Brain microvascular endothelial cell (primary cell): ENCODE results near the gene RBM4B.

Experiments
- DNase-seq: peaks from one replicate; pipeline ENCODE4 v3.0.0-alpha.2; 2020
- H3K27ac ChIP-seq: fragments of 250-450 bp; sonication (Bioruptor Pico); 2 replicates; pipeline ENCODE4 v1.5.1; 2020; ENCODE audit warnings: mild to moderate bottlenecking, moderate library complexity
- H3K27me3 ChIP-seq: fragments of 250-450 bp; sonication (Bioruptor Pico); replicated peaks from 2 replicates; pipeline ENCODE4 v1.5.1; 2020; ENCODE audit warnings: mild to moderate bottlenecking
- H3K36me3 ChIP-seq: fragments of 250-450 bp; sonication (Bioruptor Pico); replicated peaks from 2 replicates; pipeline ENCODE4 v1.5.1; 2020; ENCODE audit warnings: mild to moderate bottlenecking
- H3K4me3 ChIP-seq: 2 replicates; pipeline ENCODE4 v1.5.1; 2011; ENCODE audit warnings: low read depth, mild to moderate bottlenecking, control low read depth, low read length, moderate library complexity
- CTCF ChIP-seq: IDR thresholded peaks from 2 replicates; pipeline ENCODE4 v1.5.1; 2011; ENCODE audit warnings: low read depth, mild to moderate bottlenecking, moderate library complexity, low read length, control low read depth, inconsistent platforms; ENCODE audit errors: missing control alignments
- in situ Hi-C: cut with HindIII; loops from 2 replicates; pipeline ENCODE4 v1.10.0; 2017; ENCODE audit warnings: low sequenced_read_pairs, low pct_ligation_motif_present

RBM4B gene

DNA sequence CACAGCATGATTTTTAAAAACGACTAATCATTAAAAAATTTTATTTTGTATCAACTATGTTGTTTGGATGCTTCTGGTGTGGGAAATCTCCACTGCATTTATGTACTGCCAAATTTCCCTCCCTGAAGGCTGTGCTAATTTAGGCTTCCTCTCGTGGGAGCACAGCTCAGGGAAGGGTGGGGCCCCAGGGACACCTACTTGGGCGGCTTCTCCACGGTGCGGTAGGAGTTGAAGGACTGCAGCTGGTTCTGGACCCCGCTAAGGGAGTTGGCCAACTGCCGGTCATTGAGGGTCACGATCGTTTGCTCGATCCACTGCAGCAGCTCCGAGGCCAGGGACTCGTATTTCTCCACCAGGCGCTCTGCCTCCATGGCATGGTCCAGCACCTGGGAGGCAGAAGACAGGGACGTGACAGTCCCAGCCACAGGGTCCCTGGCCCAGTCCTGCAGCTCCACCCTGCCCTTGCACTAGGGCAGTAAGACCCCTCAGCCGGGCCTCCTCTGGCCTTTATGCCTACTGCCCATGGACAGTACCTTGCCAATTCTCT is 32.8 kb upstream of the RBM4B start:
- TF ChIP-seq CTCF, result no peak
- H3K4me3 ChIP-seq, result no peak overlapping the region
- no peak for DNase-seq
- no peaks in the 10 kb centered on the region for H3K27me3 ChIP-seq
- no peaks in the 10 kb centered on the region for H3K36me3 ChIP-seq
- H3K27ac ChIP-seq, result no peak overlapping the region
- in situ Hi-C loops, result no loop called here

DNA sequence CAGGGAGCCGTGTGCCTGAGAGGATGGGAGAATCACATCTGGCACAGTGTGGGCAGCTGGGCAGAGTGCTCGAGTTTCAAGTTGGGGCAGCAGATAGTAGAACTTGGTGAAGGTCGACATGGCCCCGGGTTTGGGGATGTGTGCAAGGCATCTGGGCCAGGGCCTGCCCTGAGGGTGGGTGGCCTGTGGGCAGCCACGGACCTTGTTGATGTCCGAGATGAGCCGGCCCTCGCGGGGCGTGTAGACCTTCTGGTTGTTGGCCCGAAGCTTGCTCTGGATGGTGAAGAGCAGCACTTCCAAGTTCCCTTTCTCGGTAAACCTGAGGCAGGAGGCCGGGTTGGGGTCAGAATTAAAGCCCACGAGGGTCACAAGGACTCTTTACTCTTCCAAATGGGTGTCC is 31.0 kb upstream of the RBM4B start:
- Histone ChIP-seq H3K27me3 (no peaks in the 10 kb centered on the region), H3K27ac (no peak overlapping the region), H3K36me3 (no peaks in the 10 kb centered on the region), H3K4me3 (no peak overlapping the region)
- TF ChIP-seq CTCF, result no peak
- DNase-seq, result no peak
- in situ Hi-C loops, result no loop called here

GRCh38 chr11:66708094-66708493 is 30.4 kb upstream of the RBM4B start:
- no peak for TF ChIP-seq CTCF
- in situ Hi-C loops, result no loop called here
- no peak overlapping the region for H3K4me3 ChIP-seq
- no peak for DNase-seq
- no peak overlapping the region for H3K27ac ChIP-seq
- H3K27me3 ChIP-seq, result no peaks in the 10 kb centered on the region
- H3K36me3 ChIP-seq, result no peaks in the 10 kb centered on the region

DNA sequence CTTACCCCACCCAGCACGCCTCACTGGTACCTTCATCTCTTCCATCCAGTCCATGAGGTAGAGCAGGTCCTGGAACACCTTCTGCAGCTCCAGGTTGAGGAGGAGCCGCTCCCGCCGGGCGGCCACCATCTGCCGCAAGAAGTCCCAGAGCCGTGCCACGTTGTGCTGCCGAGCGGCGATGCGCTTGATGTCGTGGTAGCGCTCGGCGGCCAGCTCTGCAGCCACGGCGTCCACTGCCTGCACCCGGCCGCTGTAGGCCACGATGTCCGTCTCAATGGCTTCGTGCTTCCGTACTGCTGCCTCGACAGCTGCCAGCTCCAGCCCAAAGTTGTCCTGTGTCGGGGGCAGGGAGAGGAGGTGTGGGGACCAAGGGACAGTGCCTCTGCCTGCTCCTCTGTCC is 29.8 kb upstream of the RBM4B start:
- DNase-seq, result no peak
- no peak for TF ChIP-seq CTCF
- no peak overlapping the region for H3K27ac ChIP-seq
- H3K36me3 ChIP-seq, result no peaks in the 10 kb centered on the region
- H3K4me3 ChIP-seq, result no peak overlapping the region
- no peaks in the 10 kb centered on the region for H3K27me3 ChIP-seq
- in situ Hi-C loops, result no loop called here

- no peak for DNase-seq
- TF ChIP-seq CTCF, result no peak
- in situ Hi-C loops, result no loop called here
- Histone ChIP-seq H3K36me3 (no peaks in the 10 kb centered on the region), H3K4me3 (no peak overlapping the region), H3K27me3 (no peaks in the 10 kb centered on the region), H3K27ac (no peak overlapping the region)
Observed at GRCh38 chr11:66706989-66707388, 29.3 kb upstream of the RBM4B start.

- TF ChIP-seq CTCF, result no peak
- in situ Hi-C loops, result no loop called here
- no peak for DNase-seq
- Histone ChIP-seq H3K4me3 (no peak overlapping the region), H3K36me3 (no peaks in the 10 kb centered on the region), H3K27ac (no peak overlapping the region), H3K27me3 (no peaks in the 10 kb centered on the region)
Observed at GRCh38 chr11:66705587-66706335, 28.1 kb upstream of the RBM4B start.
